OCI-LY3 (cell line): ENCODE data around the gene RPS6KA2.

ENCODE experiments used
- H2AFZ ChIP-seq: fragments of 200-600, 300-600 bp; shearing (Covaris generic); 2 replicates; pipeline ENCODE4 v1.6.0; 2014; ENCODE audit warnings: antibody characterized with exemption, low read depth, low read length
- H3K27ac ChIP-seq: fragments of 200-600, 300-600 bp; sonication (generic); 2 replicates; pipeline ENCODE4 v1.5.1; 2014; ENCODE audit warnings: mild to moderate bottlenecking, low read length, moderate library complexity, mixed read lengths
- H3K27me3 ChIP-seq: fragments of 200-600, 300-600 bp; sonication (generic); 2 replicates; pipeline ENCODE4 v1.6.1; 2014; ENCODE audit warnings: low read depth, low read length, mixed read lengths
- H3K36me3 ChIP-seq: fragments of 200-600, 300-600 bp; sonication (generic); replicated peaks from 2 replicates; pipeline ENCODE3; 2014; ENCODE audit warnings: low read depth, low read length, mixed read lengths
- H3K4me1 ChIP-seq: fragments of 300-600, 200-600 bp; sonication (generic); 2 replicates; pipeline ENCODE4 v1.6.1; 2014; ENCODE audit warnings: low read length, mixed read lengths
- H3K4me2 ChIP-seq: fragments of 200-600, 300-600 bp; sonication (generic); 2 replicates; pipeline ENCODE4 v1.6.1; 2014; ENCODE audit warnings: low read length, mixed read lengths
- H3K4me3 ChIP-seq: fragments of 300-600, 200-600 bp; sonication (generic); 2 replicates; pipeline ENCODE4 v1.5.1; 2014; ENCODE audit warnings: antibody characterized with exemption, mild to moderate bottlenecking, low read length, moderate library complexity
- H3K79me2 ChIP-seq: fragments of 300-600, 200-600 bp; shearing (Covaris generic); 2 replicates; pipeline ENCODE4 v1.6.1; 2014; ENCODE audit warnings: mild to moderate bottlenecking, low read length, mixed read lengths
- H3K9ac ChIP-seq: fragments of 300-600, 200-600 bp; shearing (Covaris generic); 2 replicates; pipeline ENCODE4 v1.6.0; 2014; ENCODE audit warnings: mild to moderate bottlenecking, low read length, moderate library complexity
- H3K9me3 ChIP-seq: fragments of 200-600, 300-600 bp; shearing (Covaris generic); 2 replicates; pipeline ENCODE4 v1.6.1; 2014; ENCODE audit warnings: low read length, mixed read lengths; ENCODE audit not compliant: insufficient read depth
- H4K20me1 ChIP-seq: fragments of 200-600, 300-600 bp; sonication (generic); 2 replicates; pipeline ENCODE4 v1.6.1; 2016; ENCODE audit warnings: low read length, mixed read lengths; ENCODE audit not compliant: insufficient read depth
- EZH2phosphoT487 ChIP-seq: fragments of 200-600 bp; shearing (Covaris generic); IDR thresholded peaks from 2 replicates; pipeline ENCODE4 v1.6.1; 2018; ENCODE audit warnings: antibody characterized with exemption, mixed run types, low read depth
- TF ChIP-seq, protein P1 (sequence below): fragments of 200-600, 300-600 bp; sonication (generic); IDR thresholded peaks from 2 replicates; pipeline ENCODE4 v1.5.1; 2014; ENCODE audit warnings: antibody characterized with exemption, low read length, low read depth

Gene RPS6KA2

DNA sequence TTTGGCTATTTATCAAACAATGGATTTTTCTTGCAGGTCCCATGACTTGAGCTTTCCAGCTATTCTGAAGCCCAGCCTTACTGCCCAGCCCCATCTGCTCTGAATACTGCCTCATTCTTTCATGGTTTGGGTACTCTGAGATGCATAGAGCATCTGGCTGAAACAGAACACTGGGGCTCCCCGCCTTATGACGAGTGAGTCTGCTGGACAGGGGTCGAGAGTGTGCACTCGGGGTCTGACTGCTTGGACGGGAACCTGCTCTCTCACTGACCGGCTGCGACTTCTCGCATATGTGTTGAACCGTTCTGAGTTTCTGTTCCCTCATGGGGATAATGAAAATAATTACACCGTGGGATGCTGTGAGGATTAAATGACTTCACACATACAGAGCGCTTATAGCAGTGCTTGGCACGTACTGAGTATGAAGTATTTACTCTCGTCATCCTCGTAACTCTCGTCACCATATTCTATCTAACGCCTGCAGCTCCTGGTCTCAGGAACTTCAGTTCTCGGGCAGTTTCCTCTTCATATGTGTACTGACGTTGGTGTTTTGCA lies 184.8 kb downstream of the RPS6KA2 start:
- H3K36me3 ChIP-seq, result no peaks in the 10 kb centered on the region
- H3K27me3 ChIP-seq, result no peaks in the 10 kb centered on the region
- no peak overlapping the region for H3K4me2 ChIP-seq
- no peaks in the 10 kb centered on the region for H4K20me1 ChIP-seq
- no peak overlapping the region for H3K27ac ChIP-seq
- no peak overlapping the region for H3K4me3 ChIP-seq
- no peak overlapping the region for H2AFZ ChIP-seq
- H3K9ac ChIP-seq, result no peak overlapping the region
- no peaks in the 10 kb centered on the region for H3K4me1 ChIP-seq
- TF ChIP-seq, protein P1, sequence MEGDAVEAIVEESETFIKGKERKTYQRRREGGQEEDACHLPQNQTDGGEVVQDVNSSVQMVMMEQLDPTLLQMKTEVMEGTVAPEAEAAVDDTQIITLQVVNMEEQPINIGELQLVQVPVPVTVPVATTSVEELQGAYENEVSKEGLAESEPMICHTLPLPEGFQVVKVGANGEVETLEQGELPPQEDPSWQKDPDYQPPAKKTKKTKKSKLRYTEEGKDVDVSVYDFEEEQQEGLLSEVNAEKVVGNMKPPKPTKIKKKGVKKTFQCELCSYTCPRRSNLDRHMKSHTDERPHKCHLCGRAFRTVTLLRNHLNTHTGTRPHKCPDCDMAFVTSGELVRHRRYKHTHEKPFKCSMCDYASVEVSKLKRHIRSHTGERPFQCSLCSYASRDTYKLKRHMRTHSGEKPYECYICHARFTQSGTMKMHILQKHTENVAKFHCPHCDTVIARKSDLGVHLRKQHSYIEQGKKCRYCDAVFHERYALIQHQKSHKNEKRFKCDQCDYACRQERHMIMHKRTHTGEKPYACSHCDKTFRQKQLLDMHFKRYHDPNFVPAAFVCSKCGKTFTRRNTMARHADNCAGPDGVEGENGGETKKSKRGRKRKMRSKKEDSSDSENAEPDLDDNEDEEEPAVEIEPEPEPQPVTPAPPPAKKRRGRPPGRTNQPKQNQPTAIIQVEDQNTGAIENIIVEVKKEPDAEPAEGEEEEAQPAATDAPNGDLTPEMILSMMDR, result no peak
- no peak for TF ChIP-seq EZH2phosphoT487
- H3K9me3 ChIP-seq, result no peaks in the 10 kb centered on the region
- no peaks in the 10 kb centered on the region for H3K79me2 ChIP-seq

DNA sequence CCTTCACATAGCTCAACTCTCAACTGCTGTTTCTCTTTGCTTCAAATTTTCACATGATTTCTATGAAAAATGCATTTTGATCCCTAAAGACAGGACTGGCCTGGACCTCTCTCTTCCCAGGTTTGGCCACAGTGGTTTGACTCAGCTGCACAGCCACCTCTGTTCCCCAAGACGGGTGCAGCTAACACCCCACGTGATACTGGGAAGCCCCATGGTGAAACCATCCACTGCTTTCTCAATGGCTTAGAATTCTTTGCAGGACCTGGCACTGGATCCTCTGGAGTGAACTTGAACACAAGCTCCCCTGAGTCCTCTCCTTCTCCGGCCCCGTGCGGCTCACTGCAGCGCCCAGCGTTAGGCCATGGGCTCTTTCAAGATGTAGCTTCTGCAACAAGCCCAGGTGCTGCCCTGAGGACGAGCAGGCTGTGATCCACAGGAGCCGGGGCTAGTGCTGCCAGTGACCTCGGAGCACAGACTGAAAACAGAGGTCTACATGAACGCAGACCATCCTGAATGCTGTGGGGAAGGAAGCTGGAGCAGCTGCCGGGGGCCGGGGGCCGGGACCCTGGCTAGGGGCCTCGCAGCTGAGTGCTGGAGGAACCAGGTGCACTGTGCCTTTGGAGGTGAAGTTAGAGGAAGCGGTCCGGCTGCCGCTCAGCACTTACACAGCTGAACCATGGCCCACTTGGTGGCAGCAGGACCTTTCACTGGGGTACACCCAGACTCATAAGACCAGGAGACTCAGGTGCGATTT lies 185.5 kb downstream of the RPS6KA2 start:
- no peaks in the 10 kb centered on the region for H3K9me3 ChIP-seq
- no peak overlapping the region for H3K4me3 ChIP-seq
- no peak overlapping the region for H3K4me2 ChIP-seq
- H4K20me1 ChIP-seq, result no peaks in the 10 kb centered on the region
- H3K9ac ChIP-seq, result no peak overlapping the region
- H3K36me3 ChIP-seq, result no peaks in the 10 kb centered on the region
- no peaks in the 10 kb centered on the region for H3K4me1 ChIP-seq
- no peak overlapping the region for H2AFZ ChIP-seq
- no peaks in the 10 kb centered on the region for H3K27me3 ChIP-seq
- TF ChIP-seq, protein P1, result peak; percentile 24; the same call in 1 of the 2 replicates
- no peak for TF ChIP-seq EZH2phosphoT487
- H3K79me2 ChIP-seq, result no peaks in the 10 kb centered on the region
- H3K27ac ChIP-seq, result no peak overlapping the region

DNA sequence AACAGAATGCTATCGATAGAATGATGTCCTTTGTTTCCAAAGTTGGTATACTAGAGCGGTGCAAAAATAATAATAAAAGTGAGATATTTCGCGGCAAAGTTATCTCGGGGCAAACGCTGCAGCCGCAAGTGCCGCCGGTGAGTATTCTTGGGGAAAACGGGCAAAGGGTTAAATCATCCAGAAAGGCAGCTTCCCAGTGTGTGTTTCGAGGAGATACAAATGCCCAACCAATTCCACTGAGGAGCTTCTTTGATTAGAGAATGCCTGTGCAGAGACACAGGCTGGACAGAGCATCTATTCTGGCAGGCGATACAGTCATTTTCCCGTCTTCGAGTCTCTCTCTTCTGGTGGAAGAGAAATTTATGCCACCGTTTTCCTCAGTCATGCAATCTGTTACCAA lies 186.3 kb downstream of the RPS6KA2 start:
- no peaks in the 10 kb centered on the region for H3K4me1 ChIP-seq
- no peaks in the 10 kb centered on the region for H3K36me3 ChIP-seq
- TF ChIP-seq, protein P1, result no peak
- TF ChIP-seq EZH2phosphoT487, result no peak
- H3K4me3 ChIP-seq, result no peak overlapping the region
- H3K9ac ChIP-seq, result no peak overlapping the region
- no peaks in the 10 kb centered on the region for H3K79me2 ChIP-seq
- H3K9me3 ChIP-seq, result no peaks in the 10 kb centered on the region
- H3K27ac ChIP-seq, result no peak overlapping the region
- no peaks in the 10 kb centered on the region for H3K27me3 ChIP-seq
- no peak overlapping the region for H2AFZ ChIP-seq
- no peak overlapping the region for H3K4me2 ChIP-seq
- H4K20me1 ChIP-seq, result no peaks in the 10 kb centered on the region

DNA sequence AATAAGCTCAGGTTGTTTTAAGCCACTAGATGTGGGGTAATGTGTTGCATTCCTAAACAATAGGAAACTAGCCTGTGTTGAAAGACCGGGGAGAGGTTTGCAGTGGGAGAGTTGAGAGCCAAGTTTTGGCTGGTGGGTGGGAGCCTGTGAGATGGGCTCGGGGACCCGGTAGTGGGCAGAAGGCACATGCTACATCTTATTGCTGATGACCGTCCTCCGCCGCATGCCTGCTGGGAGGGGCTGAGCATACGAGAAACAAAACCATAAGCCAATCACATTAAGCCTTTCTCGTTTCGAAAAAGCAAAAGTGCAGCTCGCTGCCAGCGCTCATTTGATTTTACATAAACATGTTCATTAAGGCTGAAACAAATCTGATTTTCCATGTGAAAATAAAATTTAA lies 186.9 kb downstream of the RPS6KA2 start:
- no peak for TF ChIP-seq EZH2phosphoT487
- TF ChIP-seq, protein P1, result no peak
- H3K27me3 ChIP-seq, result no peaks in the 10 kb centered on the region
- no peaks in the 10 kb centered on the region for H4K20me1 ChIP-seq
- H3K4me3 ChIP-seq, result no peak overlapping the region
- no peak overlapping the region for H3K4me2 ChIP-seq
- H3K4me1 ChIP-seq, result no peaks in the 10 kb centered on the region
- no peaks in the 10 kb centered on the region for H3K9me3 ChIP-seq
- H3K79me2 ChIP-seq, result no peaks in the 10 kb centered on the region
- no peak overlapping the region for H3K9ac ChIP-seq
- no peaks in the 10 kb centered on the region for H3K36me3 ChIP-seq
- no peak overlapping the region for H3K27ac ChIP-seq
- H2AFZ ChIP-seq, result no peak overlapping the region
